ENCODE measurements around the gene STRA6. TPM values are rescaled to one million over a fixed set of nuclear protein-coding genes. Genes with fewer than 3 reads are reported as not detected.

STRA6 gene
- total and polyA plus RNA-seq, 10 donors = 0.47 to 1.8 (median 0.96) TPM; not detected in 3

DNA sequence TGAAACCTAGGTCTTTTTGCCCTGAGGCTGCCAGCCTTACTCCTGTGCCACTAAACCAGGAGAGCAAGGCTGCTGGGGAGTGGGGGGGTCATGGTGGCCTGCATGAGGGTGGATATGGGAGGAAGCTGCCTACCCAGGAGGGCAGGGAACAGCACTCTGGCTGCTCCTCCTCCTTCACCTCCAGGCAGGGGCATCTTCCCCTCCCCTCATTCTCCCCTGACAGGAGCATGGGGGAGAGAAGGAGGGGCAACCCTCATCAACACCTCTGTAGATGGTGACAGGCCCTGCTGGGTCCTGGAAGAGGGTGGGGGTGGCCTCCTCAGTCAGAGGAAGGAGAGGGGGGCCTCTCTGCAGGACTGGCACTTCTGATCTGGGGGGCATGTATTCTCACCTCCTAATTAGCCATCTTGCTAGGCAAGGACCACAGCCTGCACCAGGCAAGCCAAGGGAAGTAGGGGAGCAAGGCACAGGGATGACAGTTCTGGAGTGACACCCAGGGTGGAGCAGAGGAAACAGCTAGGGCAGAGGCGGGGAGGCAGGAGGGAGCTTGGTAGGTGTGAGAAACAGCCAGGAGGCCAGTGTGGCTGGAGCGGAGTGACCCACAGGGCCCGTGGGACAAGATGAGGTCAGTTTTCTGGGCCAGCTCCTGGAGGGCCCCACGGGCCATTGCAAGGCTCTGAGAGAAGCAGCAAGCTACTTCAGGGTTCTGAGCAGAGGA lies 38.5 kb upstream of the STRA6 start:
- TF ChIP-seq, protein P1, sequence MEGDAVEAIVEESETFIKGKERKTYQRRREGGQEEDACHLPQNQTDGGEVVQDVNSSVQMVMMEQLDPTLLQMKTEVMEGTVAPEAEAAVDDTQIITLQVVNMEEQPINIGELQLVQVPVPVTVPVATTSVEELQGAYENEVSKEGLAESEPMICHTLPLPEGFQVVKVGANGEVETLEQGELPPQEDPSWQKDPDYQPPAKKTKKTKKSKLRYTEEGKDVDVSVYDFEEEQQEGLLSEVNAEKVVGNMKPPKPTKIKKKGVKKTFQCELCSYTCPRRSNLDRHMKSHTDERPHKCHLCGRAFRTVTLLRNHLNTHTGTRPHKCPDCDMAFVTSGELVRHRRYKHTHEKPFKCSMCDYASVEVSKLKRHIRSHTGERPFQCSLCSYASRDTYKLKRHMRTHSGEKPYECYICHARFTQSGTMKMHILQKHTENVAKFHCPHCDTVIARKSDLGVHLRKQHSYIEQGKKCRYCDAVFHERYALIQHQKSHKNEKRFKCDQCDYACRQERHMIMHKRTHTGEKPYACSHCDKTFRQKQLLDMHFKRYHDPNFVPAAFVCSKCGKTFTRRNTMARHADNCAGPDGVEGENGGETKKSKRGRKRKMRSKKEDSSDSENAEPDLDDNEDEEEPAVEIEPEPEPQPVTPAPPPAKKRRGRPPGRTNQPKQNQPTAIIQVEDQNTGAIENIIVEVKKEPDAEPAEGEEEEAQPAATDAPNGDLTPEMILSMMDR (IDR thresholded peaks at IDR 0.05 in 8 of 11, conservative IDR thresholded peaks at IDR 0.05 in 3 of 11) = no peak
- TF ChIP-seq POLR2A (IDR thresholded peaks at IDR 0.05) = no peak
- no peak for TF ChIP-seq POLR2AphosphoS5 (IDR thresholded peaks at IDR 0.05)
- no peak for DNase-seq
- Histone ChIP-seq H3K27ac (peak overlapping the region in 3 of 8 donors; percentile 49 to 74 (median 59)), H3K36me3 (no peaks in the 10 kb centered on the region), H3K4me3 (no peak overlapping the region), H3K9me3 (no peaks in the 10 kb centered on the region), H3K27me3 (replicated peaks in 1 of 7) (peaks cover 0 to 53% (median 10%) of the 10 kb centered on the region in 7 donors), H3K4me1 (peaks cover 0 to 56% (median 39%) of the 10 kb centered on the region in 6 donors)
- WGBS, 5 donors = 62 to 80% (median 73%) methylated on average over 4 of the region's 4 CpGs
- intact Hi-C loops (cut with DNase I; ENCODE audit: low total_unique reads) = no loop called here

DNA sequence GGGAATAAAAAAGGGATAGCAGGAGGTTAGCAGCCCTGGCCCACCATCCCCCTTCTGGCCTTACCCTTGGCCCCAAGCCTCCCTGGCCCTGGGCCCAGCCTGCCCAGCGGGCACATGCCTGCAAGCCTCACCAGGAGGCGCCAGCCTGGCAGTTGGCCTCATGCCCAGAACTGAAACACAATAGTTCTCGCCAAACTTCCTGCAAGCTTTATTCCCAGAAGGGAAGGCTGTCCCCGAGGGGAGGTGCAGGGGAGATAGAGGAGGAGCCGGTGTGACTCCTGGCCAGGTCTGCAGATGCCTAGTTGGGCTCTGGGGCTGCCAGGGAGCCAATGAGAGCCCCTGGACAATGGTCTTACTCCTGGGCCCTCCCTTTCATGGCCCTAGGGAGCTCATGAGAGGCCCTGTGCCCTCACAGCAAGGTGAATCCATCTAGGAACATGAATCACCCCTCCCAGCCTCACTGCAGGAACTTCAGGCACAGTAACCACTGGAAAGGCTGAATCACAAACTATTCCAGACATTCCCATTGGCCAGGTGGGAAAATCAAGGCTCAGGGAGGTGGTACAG lies 37.5 kb upstream of the STRA6 start:
- H3K27ac ChIP-seq = peak overlapping the region in 5 of 8 donors; percentile 17 to 74 (median 49)
- DNase-seq = peak; percentile 89

DNA sequence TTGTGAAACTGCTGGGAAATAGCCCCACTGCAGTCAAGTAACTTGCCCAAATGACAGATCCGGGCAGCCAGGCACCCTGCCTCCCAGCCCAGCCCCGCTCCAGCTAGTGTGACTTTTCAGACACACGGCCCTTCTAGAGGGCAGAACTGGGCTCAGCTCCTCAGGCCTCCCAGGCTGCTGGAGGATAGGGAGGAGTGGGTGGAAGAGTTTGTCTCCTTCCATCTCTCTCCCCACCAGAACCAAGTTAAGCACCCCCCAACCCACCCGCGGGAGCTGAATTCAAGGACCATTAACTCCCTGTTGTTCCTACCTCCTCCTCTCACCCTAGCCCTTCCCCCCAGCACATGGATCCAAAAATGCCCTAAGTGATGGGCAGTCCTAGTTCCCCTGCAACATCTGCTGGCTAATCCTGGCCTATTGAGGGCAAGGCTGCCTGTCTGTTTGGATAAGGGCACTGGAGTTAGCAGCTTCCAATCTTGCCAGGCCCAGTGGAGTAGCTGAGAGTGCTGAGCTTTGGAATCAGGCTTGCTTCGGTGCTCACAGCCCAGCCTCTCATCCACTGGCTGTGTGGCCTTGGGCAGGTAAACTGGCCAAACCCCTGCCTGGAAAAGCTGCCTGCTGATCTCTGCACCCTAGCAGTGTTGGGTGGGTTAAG lies 36.6 kb upstream of the STRA6 start:
- TF ChIP-seq POLR2A (IDR thresholded peaks at IDR 0.05) (no peak), POLR2AphosphoS5 (IDR thresholded peaks at IDR 0.05) (no peak)
- TF ChIP-seq, protein P1 (IDR thresholded peaks at IDR 0.05 in 8 of 11, conservative IDR thresholded peaks at IDR 0.05 in 3 of 11) = no peak

More for the DNA sequence above, 37.5 kb upstream of the STRA6 start:
- Histone ChIP-seq H3K36me3 (no peaks in the 10 kb centered on the region), H3K27me3 (replicated peaks in 1 of 7) (peaks cover 0 to 44% (median 3%) of the 10 kb centered on the region in 7 donors), H3K4me1 (peaks cover 0 to 49% (median 36%) of the 10 kb centered on the region in 6 donors), H3K4me3 (no peak overlapping the region), H3K9me3 (no peaks in the 10 kb centered on the region)
- 2 to 15% (median 5%) methylated on average over 3 to 5 of the region's 5 CpGs for WGBS, 5 donors
- TF ChIP-seq POLR2AphosphoS5 (IDR thresholded peaks at IDR 0.05) (peak; percentile 81 to 90 (median 85)), POLR2A (IDR thresholded peaks at IDR 0.05) (no peak)
- TF ChIP-seq, protein P1 (IDR thresholded peaks at IDR 0.05 in 8 of 11, conservative IDR thresholded peaks at IDR 0.05 in 3 of 11) = peak in 9 of 11 experiments; percentile 12 to 68 (median 52)
- intact Hi-C loops (cut with DNase I; ENCODE audit: low total_unique reads) = no loop called here

More for the DNA sequence above, 36.6 kb upstream of the STRA6 start:
- Histone ChIP-seq H3K9me3 (no peaks in the 10 kb centered on the region), H3K4me3 (no peak overlapping the region), H3K27ac (peak overlapping the region in 2 of 8 donors; percentile 28 to 32), H3K36me3 (no peaks in the 10 kb centered on the region), H3K27me3 (replicated peaks in 1 of 7) (peaks cover 0 to 35% (median 0%) of the 10 kb centered on the region in 7 donors), H3K4me1 (peaks cover 0 to 46% (median 36%) of the 10 kb centered on the region in 6 donors)
- intact Hi-C loops (cut with DNase I; ENCODE audit: low total_unique reads) = no loop called here
- 52 to 82% (median 77%) methylated on average over 3 to 6 of the region's 6 CpGs for WGBS, 5 donors
- DNase-seq = no peak

Data from spleen (tissue), 11 donors.